ENCODE results near the gene TMEM92.

The TMEM92 gene
- total RNA-seq = 0 reads per million in 3 experiments

DNA sequence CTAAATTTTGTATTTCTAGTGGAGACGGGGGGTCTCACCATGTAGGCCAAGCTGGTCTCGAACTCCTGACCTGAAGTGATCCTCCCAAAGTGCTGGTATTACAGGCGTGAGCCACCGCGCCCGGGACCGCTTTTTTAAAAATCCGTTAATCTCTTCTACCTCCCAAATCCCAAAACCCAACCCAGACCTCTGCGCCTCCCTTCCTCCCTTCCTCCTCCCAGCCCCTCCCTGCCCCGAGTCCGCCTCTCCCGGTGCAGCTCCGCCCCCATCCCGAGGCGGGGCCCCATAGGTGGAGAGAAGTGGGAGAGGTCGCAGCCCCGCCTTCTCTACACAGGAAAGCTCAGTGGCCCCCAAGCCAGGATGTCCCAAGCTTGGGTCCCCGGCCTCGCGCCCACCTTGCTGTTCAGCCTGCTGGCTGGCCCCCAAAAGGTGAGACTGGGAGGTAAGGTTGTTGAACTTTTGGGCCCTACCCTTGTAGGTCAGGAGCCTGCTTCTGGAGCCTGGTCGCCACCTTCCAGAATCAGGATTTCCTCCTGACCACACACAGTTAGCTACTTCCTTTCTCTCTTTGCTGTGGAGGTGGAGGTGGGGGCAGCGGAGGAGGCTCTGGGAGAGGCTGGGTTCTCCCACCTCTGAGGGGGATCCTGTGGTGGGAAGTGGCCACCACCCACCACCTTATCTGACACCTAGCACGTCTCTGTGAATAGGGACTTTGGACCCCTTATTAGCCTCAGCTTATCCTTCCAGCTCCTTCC, at the start of gene TMEM92:
TMEM92 (plus strand) TSS at position 325 of the 755 bp plus-strand sequence; CDS start at position 361, 36 bp downstream.
- DNase-seq = no peak

DNA sequence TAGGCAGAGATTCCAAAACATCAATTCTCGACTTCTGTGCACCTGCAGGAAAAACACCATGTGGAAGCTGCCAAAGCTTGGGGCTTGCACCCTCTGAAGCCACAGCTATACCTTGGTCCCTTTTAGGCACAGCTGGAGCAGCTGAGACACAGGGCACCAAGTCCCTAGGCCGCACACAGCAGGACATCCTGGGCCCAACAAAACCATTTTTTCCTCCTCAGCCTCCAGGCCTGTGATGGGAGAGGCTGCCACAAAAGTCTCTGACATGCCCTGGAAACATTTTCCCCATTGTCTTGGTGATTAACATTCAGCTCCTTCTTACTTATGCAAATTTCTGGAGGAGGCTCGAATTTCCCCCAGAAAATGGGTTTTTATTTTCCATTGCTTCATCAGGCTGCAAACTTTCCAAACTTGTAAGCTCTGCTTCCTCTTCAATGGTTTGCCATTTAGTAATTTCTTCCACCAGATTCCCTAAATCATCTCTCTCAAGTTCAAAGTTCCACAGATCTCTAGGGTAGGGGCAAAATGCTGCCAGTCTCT, 48.5 kb upstream of the TMEM92 start:
- DNase-seq = no peak

DNA sequence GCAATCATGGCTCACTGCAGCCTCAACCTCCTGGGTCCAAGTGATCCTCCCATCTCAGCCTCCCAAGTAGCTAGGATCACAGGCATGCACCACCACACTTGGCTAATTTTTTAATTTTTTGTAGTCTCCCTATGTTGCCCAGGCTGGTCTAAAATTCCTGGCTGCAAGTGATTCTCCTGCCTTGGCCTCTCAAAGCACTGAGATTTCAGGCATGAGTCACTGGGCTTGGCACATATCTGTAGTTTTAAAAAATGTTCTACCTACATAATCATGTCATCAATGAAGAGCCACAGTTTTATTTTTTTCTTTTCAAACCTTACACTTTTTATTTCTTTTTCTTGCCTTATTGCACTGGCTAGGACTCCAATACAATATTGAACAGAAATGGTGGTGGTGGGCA, 39.7 kb upstream of the TMEM92 start:
- no peak for DNase-seq

DNA sequence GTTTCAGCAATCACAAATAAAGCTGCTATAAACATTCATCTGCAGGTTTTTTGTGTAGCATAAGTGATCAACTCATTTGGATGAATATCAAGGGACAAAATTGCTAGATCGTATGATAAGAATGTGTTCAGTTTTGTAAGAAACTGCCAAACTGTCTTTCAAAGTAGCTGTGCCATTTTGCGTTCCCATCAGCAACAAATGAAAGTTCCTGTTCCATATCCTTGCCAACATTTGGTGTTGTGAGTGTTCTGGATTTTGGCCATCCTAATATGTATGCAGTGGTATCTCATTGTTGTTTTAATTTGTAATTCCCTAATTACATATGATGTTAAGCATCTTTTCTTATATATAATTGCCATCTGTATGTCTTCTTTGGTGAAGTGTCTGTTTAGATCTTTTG, 36.4 kb upstream of the TMEM92 start:
- DNase-seq = no peak

DNA sequence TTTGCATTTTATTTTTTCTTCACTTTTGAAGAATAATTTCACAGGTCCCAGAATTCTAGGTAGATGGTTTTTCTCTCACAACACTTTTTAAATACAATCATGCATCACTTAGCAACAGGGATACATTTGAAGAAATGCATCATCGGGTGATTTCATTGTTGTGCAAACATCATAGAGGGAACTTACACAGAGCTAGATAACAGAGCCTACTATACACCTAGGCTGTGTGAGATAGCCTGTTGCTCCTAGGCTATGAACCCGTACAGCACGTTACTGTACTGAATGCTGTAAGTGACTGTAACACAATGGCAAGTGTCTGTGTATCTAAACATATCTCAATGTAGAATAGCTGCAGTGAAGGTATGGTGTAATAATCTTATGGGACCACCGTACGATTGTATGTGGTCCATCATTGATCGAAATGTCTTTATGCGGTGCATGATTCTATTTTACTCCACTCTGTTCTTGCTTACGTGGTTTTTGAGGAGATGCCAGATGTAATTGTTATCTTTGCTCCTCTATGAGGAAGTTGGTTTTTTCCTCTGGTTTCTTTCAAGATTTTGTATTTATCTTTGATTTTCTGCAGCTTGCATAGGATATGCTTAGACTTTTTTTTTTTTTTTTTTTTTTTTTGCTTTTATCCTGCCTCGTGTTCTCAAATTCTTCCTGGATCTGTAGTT, 35.5 kb upstream of the TMEM92 start:
- no peak for DNase-seq

DNA sequence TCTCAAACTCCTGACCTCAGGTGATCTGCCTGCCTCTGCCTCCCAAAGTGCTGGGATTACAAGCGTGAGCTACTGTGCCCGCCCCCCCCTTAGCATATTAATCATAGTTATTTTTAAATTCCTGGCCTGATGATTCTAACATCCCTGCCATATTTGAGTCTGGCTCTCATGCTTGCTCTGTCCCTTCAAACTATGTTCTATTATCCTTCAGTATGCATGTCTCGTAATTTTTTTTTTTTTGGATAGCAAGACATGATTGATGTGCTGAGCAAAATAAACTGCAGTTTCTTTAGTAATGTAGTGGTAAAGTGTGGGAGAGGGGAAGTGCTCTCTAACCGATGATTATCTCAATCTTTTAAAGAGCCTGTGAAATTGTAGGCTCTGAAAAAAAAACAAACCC, 34.3 kb upstream of the TMEM92 start:
- no peak for DNase-seq

DNA sequence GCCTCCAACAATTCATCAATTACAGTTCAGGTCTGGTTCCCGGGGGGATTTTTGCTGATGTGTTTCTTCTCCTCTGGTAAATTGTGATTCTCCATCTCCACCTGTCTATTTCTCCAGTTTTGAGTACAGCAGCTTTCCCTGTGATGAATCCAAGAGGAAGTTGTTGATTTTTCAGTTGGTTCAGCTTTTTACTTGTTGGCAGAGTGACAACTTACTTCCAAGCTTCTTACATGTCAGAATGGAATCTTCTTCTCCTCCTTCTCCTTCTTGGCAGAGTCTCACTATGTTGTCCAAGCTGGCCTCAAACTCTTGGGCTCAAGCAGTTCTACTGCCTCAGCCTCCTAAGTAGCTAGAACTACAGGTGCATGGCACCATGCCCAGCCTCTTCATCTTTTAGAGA, 33.4 kb upstream of the TMEM92 start:
- DNase-seq = no peak

DNA sequence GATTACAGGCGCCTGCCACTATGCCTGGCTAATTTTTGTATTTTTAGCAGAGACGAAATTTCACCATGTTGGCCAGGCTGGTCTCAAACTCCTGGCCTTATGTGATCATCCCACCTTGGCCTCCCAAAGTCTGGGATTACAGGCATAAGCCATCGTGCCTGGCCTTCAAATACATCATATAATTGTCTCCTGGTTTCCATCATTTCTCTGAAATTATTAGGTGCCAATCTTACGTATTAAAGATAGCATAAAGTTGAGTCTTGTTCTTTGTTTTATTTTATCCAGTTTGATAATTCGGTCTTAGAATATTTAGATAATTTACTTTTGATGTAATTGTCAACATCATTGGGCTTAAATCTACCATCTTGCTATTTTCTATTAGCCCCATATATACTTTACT, 32.8 kb upstream of the TMEM92 start:
- no peak for DNase-seq

DNA sequence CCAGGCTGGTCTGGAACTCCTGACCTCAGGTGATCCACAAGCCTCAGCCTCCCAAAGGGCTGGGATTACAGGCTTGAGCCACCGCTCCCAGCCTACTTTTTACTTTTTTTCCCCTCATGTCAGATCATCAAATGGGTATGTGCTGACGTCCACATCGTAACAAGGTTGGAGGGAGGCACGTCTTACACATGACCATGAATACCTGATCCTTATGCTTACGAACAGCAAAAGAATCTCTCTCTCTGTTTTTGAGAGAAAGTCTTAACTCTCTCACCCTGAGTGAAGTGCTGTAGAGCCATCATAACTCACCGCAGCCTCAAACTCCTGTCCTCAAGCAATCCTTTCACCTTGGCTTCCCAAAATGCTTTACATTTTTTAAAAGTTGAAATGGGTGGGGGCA, 29.5 kb upstream of the TMEM92 start:
- DNase-seq = no peak

DNA sequence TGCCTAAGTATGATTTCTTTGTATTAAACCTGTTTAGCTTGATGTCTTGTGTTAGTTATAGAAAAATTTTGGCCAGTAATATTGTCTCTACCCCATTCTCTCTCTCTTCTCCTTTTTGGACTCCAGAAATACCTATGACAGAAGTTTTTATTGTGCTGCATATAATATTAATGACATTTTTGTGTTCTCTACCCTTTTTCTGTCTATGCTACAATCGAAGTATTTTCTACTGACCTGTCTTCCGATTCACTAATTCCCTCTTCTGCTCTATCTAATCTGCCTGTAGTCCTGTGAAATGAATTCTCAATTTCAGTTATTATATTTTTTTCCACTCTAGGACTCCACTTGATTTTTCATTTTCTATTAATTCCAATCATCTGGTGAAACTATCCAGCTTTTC, 26.0 kb upstream of the TMEM92 start:
- DNase-seq = no peak

DNA sequence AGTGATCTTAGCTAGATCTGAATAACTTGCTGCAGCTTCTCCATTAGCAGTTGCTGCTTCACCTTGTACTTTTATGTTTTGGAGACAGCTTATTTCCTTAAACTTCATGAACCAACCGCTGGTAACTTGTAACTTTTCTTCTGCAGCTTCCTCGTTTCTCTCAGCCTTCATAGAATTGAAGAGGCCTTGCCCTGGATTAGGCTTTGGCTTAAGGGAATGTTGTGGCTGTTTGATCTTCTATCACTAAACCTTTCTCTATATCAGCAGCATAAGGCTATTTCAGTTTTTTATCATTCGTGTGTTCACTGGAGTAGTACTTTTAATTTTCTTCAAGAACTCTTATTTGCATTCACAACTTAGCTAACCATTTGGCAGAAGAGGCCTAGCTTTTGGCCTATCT, 21.5 kb upstream of the TMEM92 start:
- no peak for DNase-seq

DNA sequence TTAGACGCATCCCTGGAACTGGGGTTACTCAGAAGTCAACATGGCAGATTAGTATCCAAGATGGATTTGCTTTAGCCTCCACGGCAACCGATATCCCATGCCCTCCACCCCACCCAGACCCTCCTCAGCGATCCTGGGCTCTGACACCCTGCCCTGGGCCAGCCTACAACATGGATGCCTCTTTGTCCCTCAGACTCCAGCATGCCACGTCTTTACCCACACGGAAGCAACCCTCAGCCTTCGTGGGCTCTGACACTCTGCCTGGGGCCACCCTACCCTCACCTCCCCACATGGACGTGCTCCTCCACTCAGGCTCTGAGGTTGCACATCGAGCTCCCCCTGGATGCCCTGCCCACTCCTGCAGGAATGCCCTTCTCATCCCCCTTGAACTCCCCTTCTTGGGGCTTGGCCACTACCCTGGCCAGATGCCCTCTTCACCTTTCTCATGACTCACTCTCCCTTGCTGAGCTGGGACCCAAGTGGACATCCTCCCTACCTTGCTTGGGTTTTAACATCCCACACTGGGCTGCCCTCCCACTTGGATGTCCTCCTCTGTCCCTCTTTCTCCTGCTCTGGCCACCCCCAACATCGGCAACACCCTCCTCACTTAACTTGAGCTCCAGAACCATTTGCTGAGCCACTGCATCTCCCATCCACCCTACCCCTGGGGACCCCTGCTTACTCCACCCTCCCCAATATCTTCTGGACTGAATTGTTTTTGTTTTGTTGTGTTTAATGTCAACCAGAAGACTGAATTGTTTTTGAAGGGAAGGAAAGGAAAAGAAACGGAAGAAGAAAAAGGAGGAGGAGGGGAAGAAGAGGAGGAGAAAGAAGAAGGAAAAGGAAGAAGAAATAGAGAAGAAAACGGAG, 18.3 kb upstream of the TMEM92 start:
- DNase-seq = no peak

DNA sequence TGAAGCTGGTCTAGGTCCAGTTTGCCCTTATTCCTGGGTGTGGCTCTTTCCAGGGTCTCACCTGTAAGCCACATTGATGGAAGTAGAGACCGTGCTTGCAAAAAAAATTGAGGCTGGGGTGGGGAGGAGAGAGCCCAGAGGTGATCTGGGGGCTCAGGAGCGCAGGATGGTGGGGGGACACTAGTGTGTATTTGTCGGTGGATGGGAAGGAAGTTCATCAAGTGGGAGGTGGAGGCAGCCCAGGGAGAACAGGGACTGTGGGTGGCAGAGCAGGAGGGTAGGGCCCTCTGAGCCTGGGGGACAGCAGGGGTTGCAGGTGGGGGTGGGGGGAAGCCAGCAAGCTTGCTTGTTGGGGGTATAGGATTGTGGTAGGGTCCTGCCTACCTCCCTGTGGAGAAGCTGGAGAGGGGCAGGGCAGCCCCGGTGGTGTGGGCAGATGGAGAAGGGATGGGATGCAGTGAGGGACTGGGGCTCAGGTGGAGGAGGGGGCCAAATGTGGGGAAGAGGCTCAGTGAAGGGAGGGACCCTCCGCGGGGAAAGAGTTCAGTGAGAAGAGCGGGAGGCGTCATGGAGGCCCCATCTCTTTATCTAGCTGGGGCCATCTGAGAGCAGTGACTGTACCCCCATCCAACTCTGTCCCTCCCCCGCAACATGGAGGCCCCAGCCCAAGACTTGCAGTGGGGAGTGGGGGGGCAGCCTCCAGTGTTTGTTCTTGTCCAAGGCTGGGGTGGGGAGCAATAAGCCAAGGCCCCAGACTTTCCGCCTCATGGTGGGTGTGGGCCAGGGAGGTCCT, 17.2 kb upstream of the TMEM92 start:
- no peak for DNase-seq

DNA sequence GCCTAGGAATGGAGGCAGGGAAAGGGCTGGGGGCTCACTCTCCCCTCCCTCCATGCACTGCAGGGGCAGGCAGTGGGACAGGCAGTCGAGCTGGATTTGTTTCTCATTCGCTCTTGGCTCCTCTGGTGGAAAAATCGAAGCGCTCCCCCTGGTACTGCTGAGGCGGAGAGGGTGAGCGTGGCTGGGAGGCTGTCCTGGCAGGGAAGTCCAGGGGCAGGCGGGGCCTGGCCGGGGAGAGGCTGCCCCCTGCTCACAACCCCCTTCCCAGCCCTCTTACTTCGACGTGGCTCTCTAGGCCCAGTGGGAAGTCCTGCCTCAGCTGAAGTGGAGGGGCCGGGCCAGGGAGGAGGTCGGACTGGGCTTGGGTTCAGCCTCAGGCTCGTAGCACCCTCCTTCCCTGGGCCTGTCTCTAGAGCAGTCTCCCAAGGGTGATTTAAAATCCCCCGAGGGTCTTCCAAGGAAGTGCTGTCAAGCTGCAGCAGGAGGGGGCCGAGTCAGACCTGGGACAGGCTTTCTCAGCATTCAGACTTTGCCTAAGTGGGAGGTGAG, 16.5 kb upstream of the TMEM92 start:
- DNase-seq = no peak

DNA sequence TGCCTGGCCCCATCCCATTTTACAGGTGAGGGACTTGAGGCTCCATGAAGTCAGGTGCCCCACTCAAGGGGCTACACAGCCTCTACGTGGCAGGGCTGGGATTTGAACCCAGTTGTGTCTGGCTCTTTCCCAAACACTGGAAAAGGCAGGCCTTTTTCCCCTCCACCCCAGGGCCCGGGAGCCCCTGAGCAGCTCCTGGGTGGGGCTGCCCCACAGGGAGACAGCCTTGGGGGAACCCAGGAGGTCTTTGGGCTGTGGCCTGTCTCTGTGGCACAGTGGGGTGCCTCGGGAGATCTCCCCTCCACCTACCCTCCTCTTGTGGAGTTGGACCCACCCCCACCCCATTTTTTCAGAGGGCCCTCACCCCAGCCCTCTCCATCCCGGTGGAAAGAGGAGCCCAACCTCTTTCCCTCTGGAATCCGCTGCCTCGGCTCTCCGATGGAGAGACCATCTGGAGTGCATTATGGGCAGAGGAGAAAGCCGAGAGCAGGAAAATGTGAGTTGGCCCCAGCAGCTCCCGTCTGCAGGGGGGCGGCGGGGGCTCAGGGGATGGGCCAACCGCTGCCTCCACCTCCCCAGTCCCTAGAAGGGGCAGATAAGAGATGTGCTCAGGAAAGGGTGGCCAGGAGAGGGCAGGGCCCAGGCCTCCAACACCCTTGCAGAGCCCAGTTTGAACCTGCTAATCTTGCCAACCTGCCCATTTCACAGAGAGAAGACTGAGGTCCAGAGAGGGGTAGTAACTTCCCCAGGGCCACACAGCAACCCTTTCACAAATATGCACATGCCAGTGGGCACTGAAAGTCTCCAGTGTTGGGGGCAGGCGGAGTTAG, 15.4 kb upstream of the TMEM92 start:
- no peak for DNase-seq

DNA sequence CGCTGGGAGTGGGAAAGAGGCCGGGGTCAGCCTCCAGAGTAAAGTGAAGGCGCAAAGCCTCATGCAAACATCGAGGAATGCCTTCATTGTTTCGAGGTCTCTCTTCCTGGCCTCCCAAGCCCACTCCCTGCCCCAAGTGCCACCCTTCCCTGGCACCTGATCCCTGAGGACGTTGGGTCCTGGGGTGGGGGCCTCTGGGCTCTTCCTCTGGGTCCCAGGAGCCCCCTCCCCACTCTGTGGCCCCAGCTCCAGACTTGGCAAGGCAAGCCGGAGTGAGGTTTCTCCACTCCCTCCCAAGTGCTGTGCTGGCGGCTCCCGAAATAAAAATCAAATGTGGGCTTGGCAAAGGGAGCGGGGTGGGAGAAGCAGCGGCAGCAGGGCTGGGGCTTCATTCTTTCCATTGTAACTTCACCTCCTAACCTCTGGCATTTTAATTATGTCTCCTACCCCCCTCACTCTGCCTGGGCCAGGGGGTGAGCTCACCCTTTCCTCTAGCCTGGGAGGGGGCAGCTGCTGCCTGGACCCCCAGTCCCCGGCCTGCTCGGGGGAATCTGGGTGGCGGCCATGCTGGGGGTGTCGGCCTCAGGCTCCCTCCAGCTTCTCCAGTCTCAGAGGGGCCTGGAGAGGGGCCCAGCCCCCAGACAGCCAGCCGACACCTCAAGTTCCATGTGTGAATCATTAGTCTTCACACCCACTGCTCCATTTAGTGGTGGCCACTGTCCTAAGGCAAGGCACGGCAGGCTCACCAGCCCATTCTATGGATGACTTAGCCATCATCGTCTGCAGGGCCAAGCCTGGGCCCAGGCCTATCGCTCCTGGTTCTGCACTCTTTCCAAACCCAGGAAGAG, 14.6 kb upstream of the TMEM92 start:
- no peak for DNase-seq

DNA sequence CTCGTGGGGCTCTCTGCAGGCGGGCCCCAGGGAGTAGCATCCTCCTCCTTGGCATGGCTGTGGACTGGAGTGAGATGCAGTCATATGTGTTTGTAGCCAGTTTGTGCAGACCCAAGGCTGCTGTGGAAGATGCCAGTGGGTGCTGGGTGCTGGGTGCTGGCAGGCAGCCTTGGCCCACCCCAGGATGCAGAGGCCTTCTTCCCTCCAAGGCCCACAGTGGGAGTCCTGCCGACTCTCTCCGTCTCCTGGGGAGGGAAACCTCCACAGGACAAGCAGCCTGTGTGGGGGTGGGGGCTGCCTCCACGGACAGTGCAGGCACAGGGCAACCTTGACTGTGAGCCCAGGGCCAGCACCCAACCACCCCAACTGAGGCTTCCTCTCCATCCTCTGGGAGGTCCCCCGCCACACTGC, 13.8 kb upstream of the TMEM92 start:
- no peak for DNase-seq

DNA sequence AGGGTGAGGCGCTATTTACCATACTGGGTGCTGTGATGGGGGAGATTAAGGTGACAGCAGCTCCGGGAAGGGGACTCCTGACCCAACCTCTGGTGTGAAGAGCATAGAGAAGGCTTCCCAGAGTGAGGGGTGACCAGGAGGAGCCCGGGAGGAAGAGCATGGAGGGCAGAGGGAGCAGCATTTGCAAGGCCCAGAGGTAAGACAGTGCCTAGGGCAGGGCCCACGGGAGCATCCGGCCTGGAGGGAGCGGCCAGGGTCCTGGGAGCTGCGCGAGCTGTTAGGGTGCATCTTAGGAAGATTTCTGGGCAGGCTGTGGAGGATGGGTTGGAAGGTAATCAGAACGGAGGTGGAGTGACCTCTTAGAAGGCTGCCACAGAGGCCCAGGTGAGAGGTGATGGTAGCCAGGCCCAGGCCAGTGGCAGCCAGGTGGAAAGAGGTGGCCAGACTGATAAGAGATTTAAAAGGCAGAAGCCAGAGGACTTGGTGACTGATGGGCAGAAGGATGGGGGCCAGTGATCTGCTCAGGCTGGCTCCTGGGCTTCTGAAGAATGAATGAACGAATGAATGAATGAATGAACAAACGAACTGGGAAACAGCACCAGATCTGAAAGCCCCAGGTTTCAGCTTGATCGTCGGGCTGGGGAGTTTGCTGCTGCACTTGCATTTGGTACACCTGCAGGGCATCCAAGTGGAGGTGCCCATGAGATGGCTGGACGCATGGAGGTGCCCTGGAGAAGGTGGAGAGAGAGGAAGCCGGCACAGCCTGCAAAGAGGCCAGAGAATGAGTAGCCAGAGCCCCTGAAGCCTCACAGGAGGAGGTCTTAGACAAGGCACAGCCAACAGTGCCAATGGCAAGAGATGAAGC, 13.0 kb upstream of the TMEM92 start:
- no peak for DNase-seq
